ENCODE data around the gene ADGRL1.

ADGRL1 gene

GRCh38 chr19:14135985-14136508, 69.9 kb downstream of the ADGRL1 start:
- DNase-seq, result no peak

DNA sequence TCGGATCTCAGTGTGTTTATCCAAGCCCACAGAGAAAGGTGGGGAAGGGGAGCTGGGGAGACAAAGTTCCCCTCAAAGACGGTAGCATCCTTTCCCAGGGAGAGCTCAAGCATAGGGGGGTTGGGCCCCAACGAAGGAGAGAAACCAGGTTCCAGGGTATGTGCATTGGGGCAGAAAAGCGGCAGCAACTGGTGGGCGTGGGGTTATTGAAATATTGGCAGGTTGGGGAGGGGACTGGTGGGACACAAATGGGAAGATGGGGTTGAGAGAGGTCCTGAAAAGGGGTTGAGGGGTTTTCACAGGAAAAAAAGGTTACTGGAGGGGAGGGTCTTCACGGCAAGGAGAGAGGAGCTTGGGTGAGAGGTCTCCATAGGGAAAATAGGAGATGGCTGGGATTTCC, 70.6 kb downstream of the ADGRL1 start:
- DNase-seq, result no peak

DNA sequence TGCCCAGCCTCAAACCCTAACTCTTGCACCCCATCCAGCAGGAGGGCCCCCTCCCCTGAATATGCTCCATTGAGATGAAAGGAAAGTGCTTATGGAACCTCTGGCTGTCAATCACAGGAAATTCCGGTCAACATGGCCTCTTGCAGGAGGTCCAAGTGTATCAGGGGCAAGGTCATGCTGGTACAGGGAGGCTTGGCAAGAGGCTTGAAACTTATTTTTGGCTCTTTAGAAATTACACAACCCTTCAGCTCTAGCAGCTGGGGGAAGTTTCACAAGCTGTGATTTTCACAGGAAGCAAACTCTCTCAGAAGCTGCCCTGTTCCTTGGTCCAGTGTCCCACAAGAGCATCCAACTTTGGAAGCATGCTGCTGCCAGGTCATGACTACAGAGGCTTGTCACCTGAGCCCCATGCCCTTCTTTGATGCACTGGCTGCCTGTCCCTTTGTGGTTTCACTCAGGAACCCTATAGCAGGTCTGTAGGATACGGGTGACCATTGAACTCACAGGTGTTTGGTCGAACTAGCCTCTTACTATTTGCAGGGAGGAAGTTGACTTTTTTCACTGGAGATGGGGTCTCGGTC, 78.0 kb downstream of the ADGRL1 start:
- DNase-seq, result no peak

DNA sequence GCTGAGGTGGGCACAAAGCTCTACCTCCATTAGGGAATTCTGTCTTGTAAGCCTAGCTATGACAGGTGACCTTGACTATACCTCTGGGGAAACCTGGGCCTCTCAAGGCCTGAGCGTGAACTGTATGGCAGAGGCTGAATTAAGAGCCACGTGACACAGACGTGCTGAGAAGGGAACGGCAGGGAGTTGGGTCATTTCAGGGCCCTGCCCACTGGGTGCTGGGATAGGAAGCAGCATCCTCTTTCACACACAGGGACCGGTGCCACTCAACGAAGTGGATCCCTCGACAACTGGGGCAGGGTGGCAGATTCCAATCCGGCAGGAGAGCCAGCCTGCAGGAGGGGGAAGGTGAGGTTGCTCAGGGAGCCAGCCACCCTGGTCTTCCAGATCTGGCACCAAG, 78.8 kb downstream of the ADGRL1 start:
- no peak for DNase-seq

DNA sequence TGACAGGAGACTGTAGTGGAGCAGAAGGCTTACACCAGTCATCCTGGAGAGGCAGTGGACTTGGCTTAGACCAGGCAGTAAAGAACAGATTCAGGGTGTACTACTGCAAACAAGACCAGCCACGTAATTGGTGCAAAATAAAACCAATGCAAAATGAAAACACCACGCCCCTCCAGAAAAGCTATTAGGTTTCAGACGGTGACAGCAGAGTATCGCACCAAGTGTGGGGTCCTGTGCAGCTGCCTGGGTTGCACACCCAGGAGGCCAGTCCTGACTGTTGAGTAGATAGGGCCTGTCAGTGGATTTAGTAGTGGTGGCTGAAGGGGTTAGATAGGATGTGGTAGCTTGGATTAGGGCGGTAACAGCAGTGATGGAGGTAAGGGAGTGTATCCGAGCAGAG, 83.0 kb downstream of the ADGRL1 start:
- DNase-seq, result no peak

- DNase-seq, result no peak
Measured at GRCh38 chr19:14120497-14120780, 85.5 kb downstream of the ADGRL1 start.

GRCh38 chr19:14119644-14120496, 86.1 kb downstream of the ADGRL1 start:
- DNase-seq, result no peak

DNA sequence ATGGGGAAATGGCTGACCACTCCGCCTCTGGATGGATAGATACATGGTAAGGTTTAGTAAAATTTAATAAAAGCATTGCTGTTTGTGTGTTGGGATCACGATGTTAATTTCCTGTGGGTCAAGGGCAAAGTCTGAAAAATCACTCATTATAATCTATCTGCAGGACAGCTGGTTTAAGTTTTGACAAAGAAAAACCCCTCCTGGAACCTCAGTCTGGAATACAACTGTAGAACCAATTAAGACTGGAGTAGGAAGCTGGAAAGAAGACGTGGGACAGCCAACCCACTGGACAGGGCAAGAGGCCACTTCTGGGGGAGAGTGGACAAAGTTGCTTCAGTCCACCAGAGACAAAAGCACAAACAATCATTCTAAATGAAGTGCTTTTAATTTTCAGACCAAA, 86.8 kb downstream of the ADGRL1 start:
- no peak for DNase-seq

GRCh38 chr19:14118165-14119051, 87.6 kb downstream of the ADGRL1 start:
- DNase-seq, result peak; percentile 20

GRCh38 chr19:14117668-14118164, 88.3 kb downstream of the ADGRL1 start, which contains the start of gene PRKACA:
PRKACA (minus strand) TSS chr19:14117762; CDS start chr19:14117547, 215 bp downstream.
- peak; percentile 95 for DNase-seq

DNA sequence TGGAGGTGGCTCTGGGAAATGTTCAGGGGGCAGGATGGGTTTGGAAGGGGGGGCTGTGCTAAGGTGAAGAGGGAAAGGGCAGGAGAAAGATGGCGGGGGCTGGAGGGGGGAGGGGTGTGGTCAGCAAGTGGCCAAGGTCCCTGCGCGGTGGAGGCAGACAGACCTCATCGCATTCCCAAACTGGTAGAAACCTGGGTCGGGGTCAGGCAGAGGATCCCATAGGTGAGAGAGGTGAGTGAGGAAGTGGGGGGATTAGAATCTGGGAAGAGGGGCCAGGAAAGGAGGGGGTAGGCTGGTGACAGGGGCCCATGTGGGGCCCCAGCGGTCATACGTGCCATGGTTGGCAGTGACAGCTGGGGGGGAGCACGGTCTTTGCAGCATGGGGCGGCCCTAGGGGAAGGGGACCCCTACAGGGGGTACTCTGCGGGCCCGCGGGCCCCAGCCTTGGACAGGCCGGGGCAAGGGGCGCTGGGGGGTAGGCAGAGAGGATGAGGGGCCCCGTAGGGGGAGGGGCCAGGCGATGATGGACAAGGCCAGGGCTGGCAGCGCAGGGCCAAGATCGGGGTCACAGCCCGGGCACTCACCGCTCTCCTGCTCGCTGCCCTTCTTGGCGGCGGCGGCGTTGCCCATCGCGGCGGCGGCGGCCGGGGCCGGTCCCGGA, 88.9 kb downstream of the ADGRL1 start:
- no peak for DNase-seq

DNA sequence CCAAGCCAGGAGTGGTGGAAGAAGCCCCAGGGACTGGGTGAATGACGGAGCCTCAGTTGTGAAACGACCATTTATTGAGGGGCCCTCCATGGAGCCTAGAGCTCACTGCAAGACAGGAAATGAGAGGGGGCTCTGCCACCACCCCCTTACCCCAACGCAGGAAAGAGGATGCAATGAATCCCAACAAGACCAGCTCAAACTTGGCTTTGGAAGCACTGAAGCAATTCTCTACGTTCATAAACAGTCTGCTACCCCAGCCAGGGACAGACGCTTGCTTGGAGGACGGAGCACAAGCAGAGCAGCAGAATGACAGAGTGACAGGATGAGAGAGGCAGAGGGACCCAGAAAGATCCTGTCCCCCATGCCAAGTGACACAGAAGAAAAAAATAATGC, 89.4 kb downstream of the ADGRL1 start:
- no peak for DNase-seq

DNA sequence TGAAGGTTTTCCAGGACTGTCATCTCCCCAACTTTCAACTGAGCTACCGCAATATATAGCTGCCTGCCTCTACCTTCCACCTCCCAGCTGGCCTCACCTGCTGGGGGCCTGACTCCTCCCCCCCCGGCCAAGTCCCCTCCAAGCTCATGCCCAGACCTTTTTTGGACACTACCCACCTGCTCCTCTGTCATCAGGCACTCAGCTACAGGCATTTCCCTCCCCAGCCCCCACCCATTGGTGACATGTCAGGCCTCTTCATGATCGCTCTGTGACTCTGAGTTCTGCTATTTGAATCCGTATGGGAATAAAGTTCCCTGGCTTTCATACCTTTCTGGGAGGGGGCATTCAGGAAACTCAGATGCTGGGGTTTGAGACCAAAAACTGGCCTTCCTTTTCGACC, 90.2 kb downstream of the ADGRL1 start:
- DNase-seq, result no peak

DNA sequence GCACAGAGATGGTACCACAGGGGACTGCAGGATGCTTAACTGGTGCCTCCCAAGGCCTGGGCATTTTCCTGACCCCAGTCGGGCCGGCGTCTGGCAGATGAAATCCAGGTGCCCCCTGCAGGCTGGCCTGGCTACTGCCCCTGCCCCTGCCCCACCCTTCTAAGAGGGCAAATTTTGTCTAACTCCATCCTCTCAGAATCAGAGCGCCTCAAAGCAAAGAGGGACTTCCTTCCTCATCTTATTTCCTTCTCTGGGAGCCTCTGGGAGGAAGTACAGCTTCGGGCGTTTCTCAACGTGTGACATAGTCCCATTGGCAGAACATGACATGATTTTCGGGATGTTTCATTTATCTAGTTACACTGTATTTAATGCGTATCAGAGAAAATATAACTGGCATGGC, 91.1 kb downstream of the ADGRL1 start:
- DNase-seq, result no peak

- DNase-seq, result no peak
Measured at GRCh38 chr19:14114439-14114838, 91.5 kb downstream of the ADGRL1 start.

GRCh38 chr19:14113762-14114414, 92.1 kb downstream of the ADGRL1 start:
- DNase-seq, result no peak

DNA sequence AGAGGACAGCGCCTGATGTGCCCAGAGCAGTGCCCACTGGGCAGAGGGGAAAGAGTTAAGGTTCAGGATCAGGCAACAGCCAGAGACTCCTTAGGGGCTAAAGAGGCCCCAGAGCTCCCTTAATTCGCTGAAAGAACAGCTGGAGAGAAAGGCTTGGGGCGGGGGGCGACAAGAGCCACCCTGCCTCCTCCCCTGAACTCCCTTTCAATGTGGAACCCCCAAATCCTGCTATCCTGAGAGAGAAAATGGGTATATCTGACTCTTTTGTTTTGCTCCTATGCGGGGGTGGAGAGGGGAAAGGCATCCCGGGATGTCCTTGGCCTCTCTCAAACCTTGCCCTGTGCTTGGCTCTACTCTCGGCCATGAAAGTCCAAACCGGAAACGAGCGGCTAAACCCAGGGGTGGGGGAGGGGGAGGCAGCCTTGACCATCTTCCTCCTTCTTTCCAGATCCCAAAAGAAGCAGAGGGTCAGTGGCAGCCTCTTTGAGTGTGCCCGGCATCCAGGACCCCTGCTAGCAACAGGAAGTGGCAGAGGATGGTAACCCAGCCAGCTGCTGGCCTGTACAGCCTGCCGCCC, 93.1 kb downstream of the ADGRL1 start:
- no peak for DNase-seq

DNA sequence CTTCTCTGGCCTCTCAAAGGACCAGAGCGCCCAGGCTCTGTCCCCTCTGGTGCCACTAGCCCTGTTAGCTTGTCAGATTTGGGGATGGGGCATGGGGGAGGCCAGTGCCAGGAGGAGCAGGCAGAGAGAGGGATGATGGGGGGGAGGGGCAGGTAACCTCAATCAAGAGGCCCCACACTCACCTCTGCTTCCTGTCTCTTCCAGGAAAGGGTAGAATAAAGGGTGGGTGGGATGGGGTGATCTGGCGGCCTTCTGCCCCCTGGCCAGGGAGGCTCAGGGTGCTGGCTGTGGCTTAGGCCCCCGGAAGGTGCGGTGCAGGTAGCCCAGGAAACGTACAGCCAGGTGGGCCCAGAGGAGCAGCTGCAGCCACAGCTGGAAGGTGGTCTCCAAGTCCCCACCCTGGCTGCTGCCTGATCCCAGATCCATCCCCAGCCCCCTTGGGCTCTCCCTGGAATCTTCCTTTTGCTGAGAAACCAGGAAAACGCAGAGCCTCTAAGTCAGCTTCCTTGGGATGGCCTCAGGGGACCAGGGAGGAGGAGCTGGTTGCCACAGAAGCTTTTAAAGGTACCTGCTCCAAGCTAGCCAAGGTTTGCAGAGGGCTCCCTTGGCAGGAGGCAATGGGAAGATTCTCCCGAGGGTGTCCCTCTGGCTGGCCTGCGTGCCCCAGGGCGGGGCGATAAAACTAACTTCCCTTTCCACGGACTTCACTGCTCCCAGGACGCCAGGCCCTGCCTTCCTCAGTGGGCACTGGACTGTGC, 93.7 kb downstream of the ADGRL1 start:
- DNase-seq, result no peak

- DNase-seq, result no peak
Measured at GRCh38 chr19:14111486-14111885, 94.5 kb downstream of the ADGRL1 start.

DNA sequence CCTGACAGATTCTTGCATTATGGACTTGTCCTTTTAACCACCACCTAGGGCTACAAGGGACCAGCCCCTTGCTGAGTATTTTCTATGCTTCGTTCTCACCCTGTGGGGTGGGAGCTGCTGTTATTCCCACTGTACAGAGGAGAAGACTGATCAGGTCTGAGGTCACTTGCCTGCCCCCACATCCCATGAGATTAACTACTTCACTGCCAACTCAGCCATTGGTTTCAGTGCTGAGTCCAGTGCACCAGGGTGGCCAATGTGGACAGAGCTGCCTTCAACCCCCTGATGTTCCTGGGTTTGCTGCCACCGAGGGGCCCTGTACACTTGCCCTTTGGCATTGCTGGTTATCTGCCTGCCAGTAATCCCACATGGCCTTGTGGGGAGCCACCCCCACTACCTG, 95.3 kb downstream of the ADGRL1 start:
- DNase-seq, result no peak

Data from DMS79 treated with DMSO at 0.1 percent for 48 hours (cell line).